T-helper 9 cell (primary cell): Measurements from ENCODE around the gene RPS6KA6.

Source experiments
- DNase-seq: peaks from one replicate; pipeline ENCODE4 v3.0.0-alpha.2; 2020
- total RNA-seq, 2 donors: gene quantifications; one replicate each; lab custom pipeline; 2026; lab: John Stamatoyannopoulos, UW

Gene RPS6KA6
- 0 to 2.2 reads per million in 2 donors for total RNA-seq

DNA sequence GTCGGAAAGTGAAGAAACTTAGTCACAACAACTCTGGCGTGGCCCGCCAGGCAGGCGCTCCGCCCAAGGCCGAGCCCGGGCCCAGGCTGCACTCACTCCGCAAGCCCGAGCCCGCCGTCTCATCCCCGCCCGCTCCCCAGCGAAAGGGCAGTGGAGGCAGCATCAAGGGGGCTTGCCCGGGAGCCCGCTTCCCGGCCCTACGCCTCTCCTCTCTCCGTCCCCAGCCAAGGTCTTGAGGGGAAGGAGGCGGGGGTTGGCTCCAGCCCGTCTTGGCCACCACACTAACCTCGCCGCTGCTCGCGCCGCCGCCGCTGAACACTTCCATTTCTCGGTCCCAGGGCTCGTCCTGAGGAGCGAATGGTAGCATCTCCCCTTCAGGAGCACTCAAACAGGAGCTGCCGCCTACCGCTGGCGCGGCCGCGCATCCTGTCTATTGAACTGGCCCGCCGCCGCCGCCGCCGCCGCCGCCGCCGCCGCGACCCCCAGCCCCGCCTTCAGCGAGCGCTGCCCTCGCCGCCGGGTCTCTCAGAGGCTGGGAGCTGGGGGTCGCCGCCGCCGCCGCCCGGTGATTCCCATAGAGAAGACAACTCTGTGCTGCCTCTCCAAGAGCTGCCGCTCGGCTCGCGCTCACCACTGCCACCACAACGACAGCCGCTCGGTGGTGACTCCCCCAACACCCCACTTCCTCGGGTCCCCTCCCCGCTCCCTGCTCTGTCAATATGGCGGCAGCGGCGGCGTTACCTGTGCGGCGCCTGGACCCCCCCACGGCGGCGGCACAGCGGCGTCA, at the start of gene RPS6KA6:
TSS of gene RPS6KA6 (minus strand) at position 667 of the 787 bp plus-strand sequence. CDS start at position 367, 300 bp downstream.
- DNase-seq, result no peak

DNA sequence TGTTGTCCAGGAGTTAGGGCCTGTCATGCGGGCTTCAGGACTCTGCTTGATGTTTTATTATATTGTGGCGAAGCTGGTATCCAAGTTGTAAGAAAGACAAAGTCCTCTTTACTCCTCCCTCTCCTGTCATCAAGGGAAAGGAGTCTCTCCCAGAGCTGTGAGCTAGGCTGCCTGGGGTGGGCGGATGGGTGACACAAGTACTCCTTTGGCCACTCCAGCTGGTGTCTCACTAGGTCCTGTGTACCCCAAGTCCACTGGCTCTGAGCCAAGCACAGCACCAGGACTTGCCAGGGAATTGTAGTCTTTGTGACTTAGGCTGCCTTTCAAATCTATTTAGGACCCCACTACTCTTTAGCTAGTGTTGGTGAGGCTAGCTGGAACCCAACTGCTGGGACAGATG, 36.7 kb upstream of the RPS6KA6 start:
- DNase-seq, result no peak

DNA sequence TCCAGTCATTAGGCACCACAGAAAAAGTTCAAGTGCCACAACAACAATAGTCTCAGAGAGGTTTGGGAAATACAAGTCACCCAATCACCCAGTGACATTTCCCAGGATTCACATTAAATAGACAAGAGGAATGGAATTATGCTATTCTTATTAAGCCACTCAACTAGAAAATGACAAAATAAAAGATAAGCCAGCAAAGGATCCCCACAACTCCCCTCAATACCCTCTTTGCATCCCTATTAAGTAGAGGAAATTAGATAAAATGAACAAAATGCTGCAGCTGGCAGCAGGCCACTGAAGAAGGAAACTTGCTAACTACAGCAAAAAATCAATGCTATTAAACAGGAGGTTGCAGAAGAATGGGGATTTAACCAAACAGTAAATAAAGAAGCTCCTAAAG, 35.3 kb upstream of the RPS6KA6 start:
- no peak for DNase-seq

DNA sequence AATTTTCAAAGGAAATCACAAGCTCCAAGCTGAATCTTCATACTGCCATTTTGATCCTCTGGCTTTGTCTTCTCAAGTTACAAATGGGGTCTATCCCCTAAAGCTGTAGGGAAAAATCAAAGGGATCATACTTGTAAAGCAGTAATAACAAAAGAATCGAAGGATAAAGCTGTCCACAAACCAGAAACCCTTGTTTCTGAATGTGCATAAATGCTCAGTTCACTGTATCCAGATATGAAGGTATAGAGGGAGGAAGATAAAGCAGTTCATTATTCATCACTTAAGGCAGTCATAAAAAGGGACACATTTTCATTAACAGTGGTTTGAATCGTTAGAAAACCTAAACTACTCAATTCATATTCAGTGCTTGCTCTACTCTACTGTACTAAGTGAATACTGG, 33.2 kb upstream of the RPS6KA6 start:
- no peak for DNase-seq

DNA sequence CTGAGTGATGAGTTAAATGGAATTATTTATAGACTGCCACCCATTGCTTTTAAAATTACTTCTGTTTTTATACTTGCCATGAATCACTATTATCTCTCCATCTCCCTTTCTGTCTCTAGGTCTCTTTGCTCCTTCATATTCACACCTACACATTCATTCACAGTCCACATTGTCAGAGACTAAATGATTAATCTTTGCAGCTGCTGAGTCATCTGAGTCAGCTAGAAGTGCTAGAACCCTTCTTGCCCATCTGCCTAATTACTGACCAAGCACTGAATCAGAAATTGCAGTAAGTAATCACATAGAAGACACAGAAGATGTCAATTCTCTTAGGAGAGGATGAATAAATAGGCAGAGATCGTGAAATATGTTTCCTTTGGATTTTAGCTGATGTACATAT, 31.6 kb upstream of the RPS6KA6 start:
- DNase-seq, result no peak

DNA sequence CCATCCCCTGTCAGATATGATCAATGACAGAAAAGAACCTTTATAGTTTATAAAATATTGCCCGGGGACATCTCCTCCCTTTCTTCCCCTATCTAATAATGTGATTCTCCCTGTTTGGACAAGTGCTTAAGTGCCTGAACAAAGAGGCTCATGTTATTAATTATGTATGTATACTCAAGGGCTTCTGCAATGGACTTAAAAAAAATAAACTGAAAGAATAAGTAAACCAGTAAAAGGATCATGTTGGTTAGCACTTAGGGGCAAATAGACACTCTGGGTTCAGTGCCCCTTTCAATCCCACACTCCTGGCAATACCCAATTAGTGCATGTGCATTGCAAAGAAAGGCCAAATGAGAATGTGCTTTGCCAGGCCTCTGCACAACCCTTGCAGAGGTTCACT, 30.7 kb upstream of the RPS6KA6 start:
- DNase-seq, result no peak

DNA sequence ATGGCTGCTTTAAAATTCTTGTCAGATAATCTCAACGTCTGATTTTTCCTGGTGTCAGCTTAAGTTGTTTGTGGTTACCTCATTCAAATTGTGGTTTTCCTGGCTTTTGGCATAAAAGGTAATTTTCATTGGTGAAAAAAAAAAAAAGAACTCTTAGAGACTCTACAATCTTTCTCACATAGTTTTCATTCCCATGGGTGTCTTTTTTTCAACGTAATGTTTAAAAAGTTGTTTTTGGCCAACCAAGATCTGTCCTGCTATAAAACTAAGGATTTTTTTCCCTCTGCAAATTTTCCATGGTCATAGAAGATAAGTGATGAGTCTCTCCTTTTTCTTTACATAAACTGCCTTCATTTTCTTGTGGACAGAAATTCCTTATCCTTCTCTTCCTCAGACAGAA, 28.9 kb upstream of the RPS6KA6 start:
- no peak for DNase-seq

DNA sequence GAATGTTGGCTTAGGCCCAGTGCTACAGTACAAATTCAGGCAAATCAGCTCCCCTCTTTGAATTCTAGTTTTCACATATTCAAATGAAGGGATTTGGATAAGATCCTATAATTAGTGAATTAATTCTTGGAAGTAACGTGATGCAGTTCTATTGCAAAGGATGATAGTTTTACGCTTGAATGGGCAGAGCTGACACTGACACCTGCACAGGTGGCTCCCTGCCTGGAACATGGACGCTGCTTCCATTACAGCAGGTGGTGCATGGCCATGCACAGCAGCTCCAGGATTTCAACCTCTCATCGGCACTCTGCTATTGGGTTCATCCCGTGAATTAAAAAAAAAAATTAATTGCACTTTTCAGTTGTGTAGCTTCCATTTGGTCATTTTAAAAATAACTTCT, 28.4 kb upstream of the RPS6KA6 start:
- DNase-seq, result no peak

DNA sequence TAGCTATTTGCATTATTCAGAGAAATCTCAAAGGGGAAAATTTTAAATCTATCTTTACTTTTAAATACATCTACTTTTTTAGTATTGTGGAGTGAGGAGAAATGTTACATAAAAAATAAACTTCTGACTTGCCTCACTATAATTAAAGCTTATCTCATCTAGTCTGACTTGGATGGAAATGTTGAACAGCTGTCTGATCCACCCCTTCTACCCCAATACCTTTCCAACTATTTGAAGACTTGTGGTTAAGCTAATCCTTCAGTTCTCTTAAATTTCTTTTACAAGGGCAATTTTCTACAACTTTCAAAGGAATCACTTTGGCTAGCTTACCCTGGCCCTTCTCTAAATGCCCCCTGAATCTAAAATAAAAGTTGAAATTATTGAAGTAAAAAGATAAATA, 17.3 kb upstream of the RPS6KA6 start:
- no peak for DNase-seq

DNA sequence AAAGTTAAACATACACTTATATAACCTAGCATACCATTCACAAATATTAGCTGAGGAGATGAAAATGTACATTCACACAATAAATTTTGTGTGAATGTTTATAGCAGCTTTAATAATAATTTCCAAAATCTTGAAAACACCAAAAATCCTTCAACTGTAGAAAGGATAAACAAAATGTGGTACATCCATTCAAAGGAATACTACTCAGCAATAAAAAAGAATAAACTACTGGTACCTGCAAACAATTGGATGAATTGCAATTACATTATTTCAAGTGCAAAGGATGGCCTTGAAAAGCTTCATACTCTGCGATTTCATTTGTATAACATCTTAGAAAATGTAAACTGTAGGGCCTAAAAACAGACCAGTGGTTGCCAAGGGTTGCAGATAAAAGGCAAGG, 11.7 kb upstream of the RPS6KA6 start:
- DNase-seq, result no peak

DNA sequence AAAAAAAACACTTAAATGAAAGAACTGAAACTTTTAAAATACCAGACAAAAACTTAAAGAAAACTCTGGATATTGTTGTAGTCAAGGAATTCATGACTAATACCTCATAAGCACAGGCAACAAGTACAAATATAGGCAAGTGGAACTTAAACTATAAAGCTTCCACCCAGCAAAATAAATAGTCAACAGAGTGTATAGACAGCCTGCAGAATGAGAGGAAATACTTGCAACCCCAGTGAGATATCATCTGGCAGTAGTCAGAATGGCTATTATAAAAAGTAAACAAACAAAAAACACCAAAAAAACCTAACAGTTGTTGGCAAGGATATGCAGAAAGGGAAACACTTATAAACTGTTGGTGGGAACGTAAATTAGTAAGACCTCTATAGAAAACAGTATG, 9.6 kb upstream of the RPS6KA6 start:
- no peak for DNase-seq

DNA sequence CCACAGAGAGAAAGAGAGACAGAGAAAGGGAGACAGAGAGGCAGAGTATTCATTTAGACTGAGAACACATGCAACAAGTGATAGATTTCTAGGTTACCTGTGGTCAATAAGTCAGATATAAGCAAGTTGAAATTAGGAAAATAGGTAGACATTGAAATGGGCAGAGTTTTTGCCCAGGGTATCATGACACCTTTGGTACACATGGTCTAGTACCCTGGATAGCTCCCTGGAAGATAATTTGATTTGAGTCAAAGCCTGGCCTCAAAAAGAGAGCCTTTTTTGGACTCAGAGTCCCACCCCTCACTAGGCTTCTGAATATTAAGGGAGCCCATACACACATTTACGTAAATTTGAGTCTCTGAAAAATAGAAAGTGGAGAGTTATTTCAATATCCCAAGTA, 4.0 kb upstream of the RPS6KA6 start:
- DNase-seq, result no peak

DNA sequence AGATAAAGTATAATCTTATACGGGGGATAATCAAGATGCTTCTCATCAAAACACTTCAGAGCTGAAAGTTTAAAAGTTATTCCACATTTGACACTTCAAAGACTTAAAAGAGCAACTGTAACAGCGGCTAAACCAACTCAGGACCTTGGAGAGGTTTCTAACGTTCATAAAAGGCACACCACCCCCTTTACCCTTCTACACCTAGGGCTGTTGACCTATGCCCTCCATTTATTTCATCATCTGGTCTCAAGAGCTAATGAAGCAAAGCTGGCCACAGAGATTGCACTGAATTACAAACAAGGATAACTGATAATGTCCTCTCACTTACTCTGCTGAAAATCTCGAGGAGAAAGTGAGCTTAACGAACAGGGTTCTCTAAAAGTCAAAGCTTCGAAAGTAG, 1.1 kb upstream of the RPS6KA6 start:
- DNase-seq, result no peak

DNA sequence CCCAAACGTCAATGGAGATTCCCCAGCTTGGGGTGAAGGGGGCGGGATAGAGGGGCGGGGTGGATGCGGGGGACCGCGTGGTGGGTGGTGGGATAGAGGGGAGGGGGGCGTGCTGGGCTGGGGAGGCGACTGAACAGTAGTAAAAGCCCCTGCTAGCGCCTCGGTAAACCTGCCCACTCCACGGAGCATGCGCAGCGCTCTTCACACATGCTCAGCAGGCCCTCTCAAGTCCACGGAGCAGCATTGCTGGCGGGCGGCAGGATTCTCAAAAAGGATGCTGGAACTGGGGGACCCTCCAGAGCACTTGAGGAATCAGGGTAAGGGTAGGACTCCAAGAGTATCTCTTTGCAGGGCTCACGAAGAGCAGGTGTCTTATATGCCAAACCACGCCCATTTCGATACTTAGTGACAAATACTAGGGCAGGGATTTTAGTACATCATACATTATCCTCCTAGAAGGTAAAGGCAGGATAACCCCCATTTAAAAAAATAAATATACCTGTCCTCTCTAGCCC, 378 bp upstream of the RPS6KA6 start:
- no peak for DNase-seq

DNA sequence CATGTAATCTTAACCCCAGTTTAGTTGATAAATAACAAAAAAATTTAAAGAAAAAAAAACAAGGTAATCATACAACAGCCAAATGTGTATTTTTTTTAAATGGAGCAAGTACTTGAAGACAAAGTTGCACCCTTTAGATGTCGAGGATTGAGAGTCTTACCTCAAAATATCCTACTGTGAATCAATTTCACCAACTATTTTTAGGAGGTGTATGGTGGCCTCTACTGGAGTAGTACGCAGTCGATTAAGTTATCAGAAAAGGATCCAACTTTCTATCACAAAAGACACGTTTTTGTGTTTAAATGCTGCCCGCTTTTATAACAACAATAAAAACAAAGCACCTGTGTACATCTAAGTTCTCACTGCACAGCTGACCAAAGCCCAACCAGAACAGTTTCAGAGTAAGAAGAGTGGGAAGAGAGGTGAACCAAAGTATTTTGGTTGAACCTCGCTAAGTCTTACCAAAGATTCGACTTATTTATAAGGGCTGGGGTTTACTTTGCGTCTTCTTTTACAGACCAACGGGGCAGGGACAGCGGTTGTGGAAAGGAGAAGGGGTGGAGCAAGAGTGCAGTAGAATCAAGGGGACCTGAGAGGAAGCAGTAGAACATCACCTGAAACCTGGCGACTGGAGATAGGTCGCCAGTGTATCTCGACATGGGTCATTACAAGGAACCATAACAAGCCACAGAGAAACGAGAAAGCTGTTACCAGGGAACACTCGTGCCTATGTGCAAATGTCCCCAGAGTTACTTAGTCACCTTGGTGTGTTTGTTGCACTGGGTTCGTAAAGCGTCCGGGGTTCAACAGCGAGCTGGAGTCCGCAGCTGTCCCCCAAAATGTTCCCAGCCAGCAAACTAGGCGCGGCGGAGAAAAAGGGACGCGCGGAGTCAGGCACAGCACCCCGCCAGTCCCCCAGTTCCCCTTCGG, 1.1 kb downstream of the RPS6KA6 start:
- DNase-seq, result no peak

DNA sequence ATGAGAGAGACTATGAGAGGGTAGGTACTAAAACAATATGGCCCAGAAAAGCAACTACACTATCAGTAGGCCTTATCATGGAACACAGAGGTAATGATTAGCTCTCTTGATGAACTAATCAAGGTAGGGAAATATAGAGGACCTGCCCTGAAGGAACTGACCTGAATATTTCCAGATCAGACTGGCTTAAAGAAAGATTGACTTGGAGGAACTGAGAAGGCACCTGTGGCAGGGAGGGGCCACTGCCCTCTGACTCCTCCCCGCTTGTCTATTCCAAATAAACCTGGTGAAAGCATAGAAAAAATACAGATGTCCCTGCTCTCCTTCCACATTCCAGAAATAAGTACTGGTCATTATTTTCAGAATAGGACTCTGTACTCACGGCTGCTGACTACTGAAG, 5.5 kb downstream of the RPS6KA6 start:
- DNase-seq, result no peak

DNA sequence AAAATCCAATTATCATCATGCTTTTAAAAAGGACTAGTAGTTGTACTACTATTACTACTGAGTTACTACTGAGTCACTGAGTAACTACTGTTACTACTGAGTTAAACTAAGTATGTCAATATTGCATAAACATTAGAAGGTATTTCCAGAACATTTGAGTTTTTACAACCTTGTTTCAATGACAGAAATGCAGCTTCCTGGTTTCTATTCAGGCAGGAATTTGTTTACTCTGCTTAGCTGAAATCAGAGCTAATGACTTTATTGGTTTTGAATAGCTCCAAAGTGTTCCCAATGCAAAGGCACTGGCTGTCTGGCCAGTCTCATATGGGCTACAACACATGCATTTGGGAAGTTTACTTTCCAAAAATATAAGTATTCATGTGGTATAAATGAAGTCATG, 12.0 kb downstream of the RPS6KA6 start:
- DNase-seq, result no peak

DNA sequence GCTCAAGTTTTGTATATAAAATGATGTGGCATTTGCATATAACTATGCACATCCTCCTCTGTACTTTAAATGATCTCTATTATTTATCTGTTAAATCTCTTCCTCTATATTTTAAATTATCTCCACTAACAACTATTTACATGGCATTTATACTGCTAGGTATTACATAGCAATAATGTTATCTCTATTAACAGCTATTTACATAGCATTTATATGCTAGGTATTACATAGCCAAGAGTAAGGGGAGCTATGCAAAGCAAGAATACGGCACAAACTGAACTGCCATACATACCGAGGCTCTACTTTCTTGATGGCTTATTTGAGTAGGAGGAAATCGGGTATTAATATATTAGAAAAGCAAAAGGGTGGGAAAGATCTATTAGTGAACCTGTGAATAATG, 12.7 kb downstream of the RPS6KA6 start:
- no peak for DNase-seq

DNA sequence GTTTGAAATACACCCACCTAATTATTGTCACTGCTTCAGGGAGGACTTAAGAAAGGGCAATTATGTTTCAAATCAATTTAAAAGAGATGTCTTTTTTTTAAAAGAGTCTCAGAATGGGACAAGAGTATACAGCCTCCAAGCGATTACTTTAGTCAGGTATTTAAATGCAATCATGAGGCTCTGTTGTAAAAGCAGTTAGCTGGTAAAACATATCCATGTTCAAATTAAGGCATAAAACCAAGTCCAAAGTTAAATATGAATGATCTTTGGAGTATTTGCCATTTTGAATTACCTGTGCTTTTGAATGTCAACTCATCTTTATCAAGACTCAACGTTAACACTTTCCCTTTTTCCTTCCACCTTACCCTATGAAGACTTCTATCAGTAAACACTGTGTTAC, 13.7 kb downstream of the RPS6KA6 start:
- DNase-seq, result no peak

DNA sequence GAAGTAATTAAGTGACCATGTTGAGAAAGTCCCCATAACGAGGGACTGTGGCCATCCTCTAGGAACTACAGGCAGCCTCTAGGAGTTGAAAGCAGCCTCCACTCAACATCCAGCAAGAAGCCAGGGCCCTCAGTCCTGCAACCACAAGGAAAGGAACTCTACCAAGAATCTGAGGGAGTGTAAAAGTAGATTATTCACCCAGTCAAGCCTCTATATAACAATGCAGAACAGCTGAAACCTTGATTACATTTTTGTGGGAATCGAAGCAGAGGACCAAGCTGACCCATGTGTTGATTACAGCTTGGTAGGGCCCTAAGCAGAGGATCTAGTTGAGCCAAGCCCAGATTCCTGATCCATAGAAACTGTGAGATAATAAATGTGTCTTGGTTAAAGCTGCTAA, 17.1 kb downstream of the RPS6KA6 start:
- no peak for DNase-seq

DNA sequence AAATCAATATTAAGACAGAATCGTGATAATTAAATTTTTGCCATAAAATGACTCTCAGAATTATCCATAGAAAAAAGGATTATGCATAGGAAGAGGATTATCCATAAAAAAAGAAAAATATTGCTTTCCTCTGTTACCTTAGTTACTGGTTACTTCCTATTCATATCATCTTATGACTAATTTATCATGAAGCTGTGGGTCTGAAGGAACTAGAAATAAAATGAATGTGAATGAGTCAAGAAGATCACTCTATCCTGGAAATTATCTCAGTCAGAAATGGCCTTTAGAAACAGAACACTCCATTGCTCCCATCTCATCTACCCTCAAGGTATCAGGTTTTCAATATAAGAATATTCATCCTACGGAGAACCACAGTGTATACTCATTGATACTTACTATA, 19.4 kb downstream of the RPS6KA6 start:
- no peak for DNase-seq

DNA sequence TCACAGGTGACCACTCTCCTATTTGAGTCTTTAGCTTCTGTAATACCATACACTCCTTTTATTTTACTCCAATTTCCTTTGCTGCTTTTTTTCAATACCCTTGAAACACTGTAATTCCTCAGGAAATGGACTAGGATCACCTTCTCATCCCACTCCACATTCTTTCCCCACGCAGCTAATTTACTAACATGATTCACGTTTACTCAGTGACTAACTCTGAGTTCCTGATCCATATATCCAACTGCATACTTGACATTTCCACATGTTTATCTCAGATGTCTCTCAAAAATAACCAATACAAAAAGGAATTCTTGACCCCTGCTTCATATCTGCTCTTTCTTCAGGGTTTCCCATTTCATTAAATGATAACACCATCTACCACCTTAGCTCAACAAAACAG, 19.9 kb downstream of the RPS6KA6 start:
- DNase-seq, result no peak

DNA sequence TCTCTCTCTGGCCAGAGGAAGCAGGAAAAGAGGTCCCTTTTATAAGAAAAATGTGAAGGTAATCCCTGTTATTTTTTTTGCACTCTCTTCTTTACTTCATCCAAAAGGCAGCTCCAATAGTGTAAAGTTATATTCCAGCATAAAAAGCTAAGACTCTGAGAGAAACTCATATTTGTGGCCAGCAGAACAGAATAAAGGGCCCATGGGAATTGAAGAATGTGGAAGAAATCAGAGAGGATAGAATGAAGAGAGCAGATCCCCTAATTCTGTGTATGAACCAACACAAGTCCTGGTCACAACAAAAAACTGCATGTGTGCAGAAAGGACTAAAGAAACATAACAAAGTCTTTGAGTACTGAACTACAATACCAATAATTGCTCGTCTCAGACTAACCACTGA, 22.3 kb downstream of the RPS6KA6 start:
- DNase-seq, result no peak

DNA sequence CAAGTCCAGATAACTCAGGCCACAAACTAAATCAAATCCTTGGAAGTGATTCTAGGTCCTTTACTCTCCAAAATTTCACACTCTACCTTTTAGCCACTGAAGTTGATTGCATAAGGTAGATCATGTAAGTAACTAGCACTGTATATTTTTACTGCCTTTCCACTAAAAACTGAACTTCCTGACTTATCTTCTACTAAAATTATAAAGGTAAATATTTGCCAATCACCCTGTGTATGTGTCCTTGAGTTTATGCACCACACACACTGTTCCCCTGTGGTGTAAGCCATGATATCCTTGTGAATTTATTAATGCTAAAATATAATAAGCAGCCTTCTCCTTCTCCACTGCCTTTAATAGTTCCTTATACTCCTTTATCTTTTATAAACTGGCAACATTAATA, 25.6 kb downstream of the RPS6KA6 start:
- DNase-seq, result no peak
